Esophagus squamous epithelium (tissue), 5 donors: ENCODE measurements around the gene CCDC187. TPM values are rescaled to one million over a fixed set of nuclear protein-coding genes. Genes with fewer than 3 reads are reported as not detected.

Experiments used
- DNase-seq: peaks from one replicate; lab custom pipeline; 2025; lab: John Stamatoyannopoulos, UW
- H3K27ac ChIP-seq, 4 donors: fragments of 200-600 bp; sonication (generic); one replicate each; pipeline ENCODE4 v1.5.1; 2016 to 2019; ENCODE audit warnings: mild to moderate bottlenecking in 1 of 4
- H3K27me3 ChIP-seq, 4 donors: fragments of 200-600 bp; sonication (generic); 1 replicate in 3 of 4; 2 replicates in 1 of 4; pipeline versions ENCODE4 v1.5.1 to v1.6.0; 2017 to 2021; ENCODE audit warnings: antibody characterized with exemption in 1 of 4
- H3K36me3 ChIP-seq, 3 donors: fragments of 200-600 bp; sonication (generic); one replicate each; pipeline ENCODE4 v1.5.1; 2016 to 2019
- H3K4me1 ChIP-seq, 3 donors: fragments of 200-600 bp; sonication (generic); one replicate each; pipeline ENCODE4 v1.5.1; 2017 to 2019
- H3K4me3 ChIP-seq, 4 donors: fragments of 200-600 bp; sonication (generic); 1 replicate in 3 of 4; 2 replicates in 1 of 4; pipeline ENCODE4 v1.5.1; 2016 to 2019; ENCODE audit warnings: mild to moderate bottlenecking in 2 of 4, moderate library complexity in 1 of 4
- H3K9me3 ChIP-seq, 3 donors: fragments of 200-600 bp; sonication (generic); one replicate each; pipeline ENCODE4 v1.5.1; 2016 to 2019
- POLR2A ChIP-seq, 4 donors: fragments of 450-650 bp; IDR thresholded peaks; one replicate each; pipeline ENCODE4 v1.6.1; 2017; ENCODE audit warnings: antibody characterized with exemption in 4 of 4, mild to moderate bottlenecking in 4 of 4, moderate library complexity in 3 of 4
- WGBS, 2 donors: methylation state at CpG; one replicate each; pipeline ENCODE4 v1.1.5; 2018; 5-methylcytosine and 5-hydroxymethylcytosine counted together
- intact Hi-C: fragments of 100-400 bp; cut with DNase I; formaldehyde crosslinking; loops from one replicate; pipeline ENCODE4 v1.15.0; 2022
- total RNA-seq, 4 donors: library from RNA; depleted of rRNA; stranded (reverse); fragments of >200 nt; gene quantifications; one replicate each; pipeline ENCODE4 v1.1.0, GENCODE V29; 2016
- TF ChIP-seq, protein P1 (sequence below), 6 experiments: fragments of 450-650 bp in 4 of 6; fragments of 200-600 bp in 2 of 6; sonication (generic) in 2 of 6; IDR thresholded peaks; one replicate each; pipeline ENCODE4 v1.5.1; 2016 to 2019; ENCODE audit warnings: antibody characterized with exemption in 6 of 6, mild to moderate bottlenecking in 4 of 6, moderate library complexity in 4 of 6
- donor health status: DM: yes; HTN: yes; CAD: no.

The CCDC187 gene
- total RNA-seq, 4 donors from 2014 or later = not detected

DNA sequence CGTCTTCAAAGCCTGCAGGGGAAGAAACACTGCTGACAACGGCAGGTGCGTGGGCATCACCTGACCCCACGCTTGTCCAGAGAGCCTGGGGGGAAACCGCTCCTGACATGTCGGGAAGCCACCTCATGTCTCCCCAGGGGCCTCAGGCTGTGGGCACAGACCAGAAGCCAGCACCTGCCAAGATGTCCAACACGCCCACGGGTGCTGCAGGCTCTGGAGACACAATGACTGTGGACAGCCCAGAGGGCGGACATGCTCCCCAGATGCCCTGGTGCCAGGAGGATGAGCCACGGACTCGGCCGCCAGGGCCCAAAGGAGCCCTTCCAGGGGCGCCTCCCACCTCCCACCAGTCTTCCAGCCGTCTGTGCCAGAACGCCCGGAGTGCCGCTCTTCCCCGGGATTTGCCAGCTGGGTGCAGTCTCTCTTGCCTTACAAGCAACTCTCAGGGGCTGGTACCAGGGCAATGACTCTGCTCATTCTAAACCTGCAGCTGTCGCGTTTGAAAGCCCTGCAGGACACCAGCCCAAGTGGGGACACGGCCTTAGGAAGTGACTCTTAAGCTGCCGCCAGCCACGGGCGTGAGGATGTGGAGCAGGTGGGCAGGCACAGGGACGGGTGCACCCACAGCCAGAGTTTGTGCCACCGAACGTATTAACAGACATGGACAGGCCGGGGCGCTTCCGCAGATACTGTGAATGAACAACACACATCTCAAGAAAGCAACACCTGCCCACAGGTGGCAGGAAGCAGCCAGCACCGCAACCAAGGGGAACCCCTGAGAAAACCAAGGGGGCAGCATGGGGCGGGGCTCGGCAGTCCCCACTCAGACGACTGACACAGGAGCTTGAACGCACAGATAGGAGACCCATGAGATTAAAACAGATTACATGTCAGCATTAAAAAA is 92.2 kb downstream of the CCDC187 start:
- intact Hi-C loops = no loop called here
- DNase-seq = no peak
- TF ChIP-seq, protein P1, sequence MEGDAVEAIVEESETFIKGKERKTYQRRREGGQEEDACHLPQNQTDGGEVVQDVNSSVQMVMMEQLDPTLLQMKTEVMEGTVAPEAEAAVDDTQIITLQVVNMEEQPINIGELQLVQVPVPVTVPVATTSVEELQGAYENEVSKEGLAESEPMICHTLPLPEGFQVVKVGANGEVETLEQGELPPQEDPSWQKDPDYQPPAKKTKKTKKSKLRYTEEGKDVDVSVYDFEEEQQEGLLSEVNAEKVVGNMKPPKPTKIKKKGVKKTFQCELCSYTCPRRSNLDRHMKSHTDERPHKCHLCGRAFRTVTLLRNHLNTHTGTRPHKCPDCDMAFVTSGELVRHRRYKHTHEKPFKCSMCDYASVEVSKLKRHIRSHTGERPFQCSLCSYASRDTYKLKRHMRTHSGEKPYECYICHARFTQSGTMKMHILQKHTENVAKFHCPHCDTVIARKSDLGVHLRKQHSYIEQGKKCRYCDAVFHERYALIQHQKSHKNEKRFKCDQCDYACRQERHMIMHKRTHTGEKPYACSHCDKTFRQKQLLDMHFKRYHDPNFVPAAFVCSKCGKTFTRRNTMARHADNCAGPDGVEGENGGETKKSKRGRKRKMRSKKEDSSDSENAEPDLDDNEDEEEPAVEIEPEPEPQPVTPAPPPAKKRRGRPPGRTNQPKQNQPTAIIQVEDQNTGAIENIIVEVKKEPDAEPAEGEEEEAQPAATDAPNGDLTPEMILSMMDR (IDR thresholded peaks at IDR 0.05) = no peak
- no peak for TF ChIP-seq POLR2A (IDR thresholded peaks at IDR 0.05)
- H3K27me3 ChIP-seq = peaks cover 0 to 14% (median 0%) of the 10 kb centered on the region in 4 donors
- H3K4me1 ChIP-seq = no peaks in the 10 kb centered on the region
- H3K9me3 ChIP-seq = peaks cover 0 to 5% (median 4%) of the 10 kb centered on the region in 3 donors
- no peak overlapping the region for H3K27ac ChIP-seq
- peaks cover 7 to 91% (median 17%) of the 10 kb centered on the region in 3 donors for H3K36me3 ChIP-seq
- H3K4me3 ChIP-seq = no peak overlapping the region
- WGBS, 2 donors = 83 to 98% methylated on average over 6 to 13 of the region's 35 CpGs

DNA sequence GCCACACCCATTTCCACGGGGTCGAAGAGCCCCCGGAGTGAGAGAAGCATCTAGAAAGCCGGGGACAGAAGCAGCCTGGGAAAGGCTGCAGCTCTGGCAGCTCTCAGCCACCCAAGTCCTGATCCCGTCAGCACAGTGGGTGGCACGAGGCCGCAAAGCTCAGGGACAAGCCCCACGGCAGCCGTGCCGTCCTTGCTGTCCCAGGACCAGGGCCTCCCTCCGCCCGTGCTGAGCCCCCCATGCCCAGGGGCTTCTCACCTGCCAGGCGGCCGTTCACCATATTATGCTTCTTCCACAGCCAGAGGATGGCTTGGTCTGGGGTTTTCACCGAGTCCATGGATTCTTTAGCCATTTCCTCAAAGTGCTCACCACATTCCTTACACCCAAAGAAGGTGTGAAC is 92.9 kb downstream of the CCDC187 start:
- Histone ChIP-seq H3K4me3 (no peak overlapping the region), H3K27me3 (peaks cover 0 to 9% (median 0%) of the 10 kb centered on the region in 4 donors), H3K36me3 (peaks cover 7 to 84% (median 17%) of the 10 kb centered on the region in 3 donors), H3K9me3 (peaks cover 0 to 5% (median 4%) of the 10 kb centered on the region in 3 donors), H3K27ac (no peak overlapping the region), H3K4me1 (no peaks in the 10 kb centered on the region)
- intact Hi-C loops = no loop called here
- WGBS, 2 donors = 88 to 89% methylated on average over 8 to 15 of the region's 15 CpGs
- TF ChIP-seq, protein P1 (IDR thresholded peaks at IDR 0.05) = no peak
- no peak for TF ChIP-seq POLR2A (IDR thresholded peaks at IDR 0.05)
- DNase-seq = no peak

GRCh38 chr9:136210276-136210675 is 93.6 kb downstream of the CCDC187 start:
- no peak for DNase-seq
- Histone ChIP-seq H3K4me1 (peaks cover 0 to 1% (median 0%) of the 10 kb centered on the region in 3 donors), H3K36me3 (peaks cover 7 to 77% (median 17%) of the 10 kb centered on the region in 3 donors), H3K9me3 (peaks cover 0 to 5% (median 4%) of the 10 kb centered on the region in 3 donors), H3K4me3 (no peak overlapping the region), H3K27ac (no peak overlapping the region), H3K27me3 (peaks cover 0 to 9% (median 0%) of the 10 kb centered on the region in 4 donors)
- intact Hi-C loops = no loop called here
- 94 to 98% methylated on average over 10 to 14 of the region's 16 CpGs for WGBS, 2 donors
- no peak for TF ChIP-seq POLR2A (IDR thresholded peaks at IDR 0.05)
- TF ChIP-seq, protein P1 (IDR thresholded peaks at IDR 0.05) = no peak

- DNase-seq = no peak
- peaks cover 0 to 6% (median 0%) of the 10 kb centered on the region in 3 donors for H3K4me1 ChIP-seq
- H3K36me3 ChIP-seq = peaks cover 5 to 72% (median 13%) of the 10 kb centered on the region in 3 donors
- intact Hi-C loops = loop anchor here (10.0 kb wide), 1 partner anchor 65 kb away; no protein-coding TSS in a partner anchor
- TF ChIP-seq POLR2A (IDR thresholded peaks at IDR 0.05) = no peak
- TF ChIP-seq, protein P1 (IDR thresholded peaks at IDR 0.05) = no peak
- no peak overlapping the region for H3K4me3 ChIP-seq
- WGBS, 2 donors = 77 to 86% methylated on average over 8 to 11 of the region's 17 CpGs
- H3K9me3 ChIP-seq = peaks cover 0 to 5% (median 4%) of the 10 kb centered on the region in 3 donors
- peaks cover 0 to 14% (median 1%) of the 10 kb centered on the region in 4 donors for H3K27me3 ChIP-seq
- no peak overlapping the region for H3K27ac ChIP-seq
Measured at GRCh38 chr9:136209786-136210185, 94.1 kb downstream of the CCDC187 start.

GRCh38 chr9:136209232-136209631 is 94.7 kb downstream of the CCDC187 start:
- intact Hi-C loops = loop anchor here (10.0 kb wide), 1 partner anchor 64 kb away; no protein-coding TSS in a partner anchor
- DNase-seq = no peak
- Histone ChIP-seq H3K36me3 (peaks cover 0 to 66% (median 10%) of the 10 kb centered on the region in 3 donors), H3K27me3 (peaks cover 0 to 20% (median 7%) of the 10 kb centered on the region in 4 donors), H3K9me3 (peaks cover 0 to 5% (median 2%) of the 10 kb centered on the region in 3 donors), H3K27ac (no peak overlapping the region), H3K4me1 (peaks cover 0 to 10% (median 0%) of the 10 kb centered on the region in 3 donors), H3K4me3 (no peak overlapping the region)
- 83 to 95% methylated on average over 4 to 16 of the region's 17 CpGs for WGBS, 2 donors
- TF ChIP-seq, protein P1 (IDR thresholded peaks at IDR 0.05) = no peak
- no peak for TF ChIP-seq POLR2A (IDR thresholded peaks at IDR 0.05)
